ENCODE results near the gene KAZN. TPM values are rescaled to one million over a fixed set of nuclear protein-coding genes. Genes with fewer than 3 reads are reported as not detected.
"Not testable (repeated sequence)": the region's sequence is repeated elsewhere in the genome, so short reads cannot be mapped to it uniquely, and the experiment has no call there.

KAZN gene
- total and polyA plus RNA-seq, 8 donors = 1.2 to 50.7 (median 6.8) TPM

DNA sequence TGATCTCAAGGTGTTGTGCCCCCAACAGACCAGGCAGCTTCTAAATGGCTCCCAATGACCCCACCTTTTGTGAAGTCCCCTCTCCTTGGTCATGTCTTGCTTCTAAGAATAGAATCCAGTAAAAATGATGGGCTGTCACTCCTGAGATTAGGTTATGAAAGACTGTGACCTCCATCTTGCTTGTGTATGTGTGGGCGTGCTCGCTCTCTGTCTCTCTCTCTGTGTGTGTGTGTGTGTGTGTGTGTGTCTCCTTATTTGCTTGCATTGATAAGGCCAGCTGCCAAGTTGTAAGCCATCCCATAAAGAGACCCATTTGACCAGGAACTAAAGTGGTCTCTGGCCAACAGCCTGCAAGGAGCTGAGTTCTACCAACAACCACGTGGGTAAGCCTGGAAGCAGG, 532.1 kb downstream of the KAZN start:
- H3K4me3 ChIP-seq = no peak overlapping the region
- intact Hi-C loops (cut with DNase I; ENCODE audit: low total_unique reads) = no loop called here
- TF ChIP-seq CTCF (IDR thresholded peaks at IDR 0.05) (no peak), POLR2A (IDR thresholded peaks at IDR 0.05) (no peak), POLR2AphosphoS5 (IDR thresholded peaks at IDR 0.05) (no peak), EP300 (IDR thresholded peaks at IDR 0.05) (no peak)
- H3K27ac ChIP-seq = no peak overlapping the region
- H3K27me3 ChIP-seq = no peaks in the 10 kb centered on the region
- H3K4me1 ChIP-seq = peaks cover 0 to 6% (median 0%) of the 10 kb centered on the region in 4 donors
- H3K9me3 ChIP-seq = peaks cover 0 to 7% (median 0%) of the 10 kb centered on the region in 4 donors
- WGBS, 5 donors = 63 to 73% (median 66%) methylated on average over 3 of the region's 3 CpGs
- DNase-seq = no peak
- no peaks in the 10 kb centered on the region for H3K36me3 ChIP-seq

DNA sequence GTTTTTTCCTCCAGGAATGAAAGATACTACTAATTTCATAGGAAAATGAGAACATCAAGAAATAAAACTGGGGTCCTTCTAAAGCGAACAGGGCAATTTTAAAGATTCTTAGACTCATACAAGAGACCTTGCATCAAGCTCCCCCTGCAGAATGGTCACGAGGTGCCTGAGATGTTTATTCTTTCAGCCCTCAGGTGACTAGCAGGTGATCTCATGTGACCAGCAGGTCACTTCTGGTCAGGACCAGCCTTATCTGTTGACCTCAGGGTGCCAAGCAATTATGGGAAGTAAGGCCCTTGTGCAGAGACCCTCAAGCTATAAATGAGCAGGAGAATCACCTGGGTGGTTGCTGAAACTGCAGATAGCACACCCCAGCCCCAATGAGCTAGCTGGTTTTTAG, 534.5 kb downstream of the KAZN start:
- H3K27me3 ChIP-seq = peaks cover 0 to 5% (median 0%) of the 10 kb centered on the region in 3 donors
- TF ChIP-seq POLR2AphosphoS5 (IDR thresholded peaks at IDR 0.05) = no peak
- WGBS, 5 donors = 54 to 66% (median 61%) methylated on average over 2 of the region's 2 CpGs
- no peak overlapping the region for H3K4me3 ChIP-seq
- H3K36me3 ChIP-seq = no peaks in the 10 kb centered on the region
- peaks cover 0 to 7% (median 0%) of the 10 kb centered on the region in 4 donors for H3K9me3 ChIP-seq
- intact Hi-C loops (cut with DNase I; ENCODE audit: low total_unique reads) = no loop called here
- H3K27ac ChIP-seq = no peak overlapping the region
- DNase-seq = peak in 1 of 2 donors; percentile 42
- peaks cover 0 to 6% (median 0%) of the 10 kb centered on the region in 4 donors for H3K4me1 ChIP-seq

GRCh38 chr1:15134285-15134684, 535.8 kb downstream of the KAZN start:
- Histone ChIP-seq H3K4me3 (no peak overlapping the region), H3K27me3 (peaks cover 0 to 5% (median 0%) of the 10 kb centered on the region in 3 donors), H3K9me3 (peaks cover 0 to 7% (median 0%) of the 10 kb centered on the region in 4 donors), H3K4me1 (peaks cover 0 to 6% (median 0%) of the 10 kb centered on the region in 4 donors), H3K27ac (no peak overlapping the region), H3K36me3 (no peaks in the 10 kb centered on the region)
- intact Hi-C loops (cut with DNase I; ENCODE audit: low total_unique reads) = no loop called here
- no peak for TF ChIP-seq POLR2AphosphoS5 (IDR thresholded peaks at IDR 0.05)
- no peak for TF ChIP-seq CTCF (IDR thresholded peaks at IDR 0.05)
- TF ChIP-seq POLR2A (IDR thresholded peaks at IDR 0.05) = no peak
- no peak for TF ChIP-seq EP300 (IDR thresholded peaks at IDR 0.05)
- no peak for DNase-seq
- 66 to 97% (median 75%) methylated on average over 2 of the region's 2 CpGs for WGBS, 5 donors

- H3K27ac ChIP-seq; H3K36me3 ChIP-seq; H3K4me3 ChIP-seq; DNase-seq; intact Hi-C loops (cut with DNase I; ENCODE audit: low total_unique reads); H3K27me3 ChIP-seq; H3K9me3 ChIP-seq: not testable (repeated sequence)
- WGBS, 5 donors = 73 to 91% (median 84%) methylated on average over 10 of the region's 10 CpGs
- H3K4me1 ChIP-seq = peaks cover 4 to 16% (median 11%) of the 10 kb centered on the region in 4 donors
Measured at GRCh38 chr1:15135604-15136003, 537.1 kb downstream of the KAZN start.

DNA sequence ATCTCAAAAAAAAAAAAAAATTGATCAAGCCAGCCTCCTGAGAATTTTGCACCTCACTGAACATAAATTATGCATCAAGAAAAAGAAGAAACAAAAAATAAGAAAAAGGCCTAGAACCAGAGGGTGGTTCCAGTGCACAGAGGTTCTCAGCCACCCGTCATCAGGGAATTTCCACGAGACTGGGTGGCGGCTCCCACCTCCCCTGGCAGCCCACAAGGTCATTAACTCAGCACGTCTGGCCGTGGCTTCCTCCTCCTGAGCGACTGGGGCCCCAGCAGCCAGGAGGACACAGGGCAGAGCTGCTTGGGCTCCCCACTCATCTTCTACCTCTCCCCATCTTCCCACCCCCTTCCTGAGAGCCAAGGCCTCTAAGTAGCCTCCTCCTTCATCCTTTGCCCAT, 539.3 kb downstream of the KAZN start:
- H3K9me3 ChIP-seq = no peaks in the 10 kb centered on the region
- DNase-seq = peak in 1 of 2 donors; percentile 40
- peaks cover 9 to 26% (median 24%) of the 10 kb centered on the region in 4 donors for H3K4me1 ChIP-seq
- no peak for TF ChIP-seq POLR2A (IDR thresholded peaks at IDR 0.05)
- TF ChIP-seq CTCF (IDR thresholded peaks at IDR 0.05) = no peak
- TF ChIP-seq EP300 (IDR thresholded peaks at IDR 0.05) = no peak
- TF ChIP-seq POLR2AphosphoS5 (IDR thresholded peaks at IDR 0.05) = no peak
- no peak overlapping the region for H3K4me3 ChIP-seq
- no peak overlapping the region for H3K27ac ChIP-seq
- WGBS, 5 donors = 49 to 72% (median 51%) methylated on average over 6 of the region's 6 CpGs
- peaks cover 0 to 5% (median 0%) of the 10 kb centered on the region in 3 donors for H3K27me3 ChIP-seq
- H3K36me3 ChIP-seq = no peaks in the 10 kb centered on the region
- intact Hi-C loops (cut with DNase I; ENCODE audit: low total_unique reads) = no loop called here
